CD4-positive, alpha-beta memory T cell (primary cell): Measurements from ENCODE around the gene C11orf58. TPM values are rescaled to one million over a fixed set of nuclear protein-coding genes. Genes with fewer than 3 reads are reported as not detected.

ENCODE experiments used
- CTCF ChIA-PET: fragments of 350-600 bp; sonication (Branson Sonifier 250); formaldehyde crosslinking; loops from one replicate; lab custom pipeline; 2021; ENCODE audit warnings: inconsistent platforms; ENCODE audit not compliant: partially characterized antibody; lab: Charles Lee
- POLR2A ChIA-PET: fragments of 350-600 bp; sonication (Branson Sonifier 250); formaldehyde crosslinking; loops from one replicate; lab custom pipeline; 2021; ENCODE audit not compliant: partially characterized antibody; lab: Charles Lee
- DNase-seq, 5 donors: peaks; one replicate each; pipeline versions ENCODE4 v3.0.0 to v3.0.0-alpha.2; 2020 to 2022; ENCODE audit warnings: mixed read lengths in 1 of 5
- H3K27ac ChIP-seq: one replicate; pipeline ENCODE4 v1.7.0; 2013; ENCODE audit warnings: low read depth, low read length
- H3K27me3 ChIP-seq: 2 replicates; pipeline ENCODE4 v1.7.0; 2013; ENCODE audit warnings: mild to moderate bottlenecking, low read length, moderate library complexity; ENCODE audit not compliant: insufficient read depth
- H3K36me3 ChIP-seq: 2 replicates; pipeline ENCODE4 v1.7.0; 2013; ENCODE audit warnings: mild to moderate bottlenecking, low read length, moderate library complexity; ENCODE audit not compliant: insufficient read depth
- H3K4me1 ChIP-seq: 2 replicates; pipeline ENCODE4 v1.7.0; 2013; ENCODE audit warnings: mild to moderate bottlenecking, low read length, moderate library complexity; ENCODE audit not compliant: insufficient read depth
- H3K4me3 ChIP-seq, 2 donors: one replicate each; pipeline ENCODE4 v1.7.0; 2013; ENCODE audit warnings: low read length in 2 of 2, mild to moderate bottlenecking in 1 of 2
- H3K9me3 ChIP-seq, 2 donors: one replicate each; pipeline ENCODE4 v1.7.0; 2013; ENCODE audit warnings: low read length in 2 of 2, control low read depth in 1 of 2; ENCODE audit not compliant: control insufficient read depth in 1 of 2
- H3K27ac Mint-ChIP-seq, 7 donors: one replicate each; pipeline ENCODE4 v1.8.0; 2020 to 2021; ENCODE audit warnings: mixed read lengths in 7 of 7, mild to moderate bottlenecking in 6 of 7, inconsistent platforms in 3 of 7, moderate library complexity in 3 of 7
- H3K27me3 Mint-ChIP-seq, 2 donors: one replicate each; pipeline ENCODE4 v1.8.0; 2020 to 2021; ENCODE audit warnings: mixed read lengths in 2 of 2
- H3K36me3 Mint-ChIP-seq, 2 donors: one replicate each; pipeline ENCODE4 v1.8.0; 2020 to 2021; ENCODE audit warnings: mixed read lengths in 2 of 2, inconsistent platforms in 1 of 2, mild to moderate bottlenecking in 1 of 2
- H3K4me1 Mint-ChIP-seq, 4 donors: one replicate each; pipeline ENCODE4 v1.8.0; 2020 to 2021; ENCODE audit warnings: mixed read lengths in 4 of 4, mild to moderate bottlenecking in 1 of 4
- H3K4me3 Mint-ChIP-seq, 8 donors: one replicate each; pipeline ENCODE4 v1.8.0; 2020 to 2021; ENCODE audit warnings: mixed read lengths in 8 of 8, mild to moderate bottlenecking in 7 of 8, moderate library complexity in 6 of 8, inconsistent platforms in 3 of 8
- H3K9me3 Mint-ChIP-seq, 8 donors: one replicate each; pipeline ENCODE4 v1.8.0; 2020 to 2021; ENCODE audit warnings: mixed read lengths in 8 of 8, mild to moderate bottlenecking in 5 of 8, inconsistent platforms in 3 of 8, moderate library complexity in 1 of 8
- intact Hi-C: fragments of 100-400 bp; cut with micrococcal nuclease; formaldehyde crosslinking; loops from one replicate; pipeline ENCODE4 v1.15.1; 2023
- polyA plus RNA-seq, 2 donors: library from polyadenylated mRNA; unstranded; fragments of 300-500 nt; fragmentation: Illumina TruSeq; gene quantifications; one replicate each; pipeline ENCODE4 v1.2.3, GENCODE V29; 2021
- total RNA-seq, 2 experiments: library from RNA; stranded (reverse); gene quantifications; one replicate each; pipeline ENCODE4 v1.2.3, GENCODE V29; 2021

C11orf58 gene
- total and polyA plus RNA-seq, 4 experiments from 2014 or later = 145 to 221 (median 158) TPM

- H3K27me3 Mint-ChIP-seq = no peaks in the 10 kb centered on the region
Measured at GRCh38 chr11:16738947-16739815, 734 bp downstream of the C11orf58 start.

GRCh38 chr11:16741473-16741872 is 3.0 kb downstream of the C11orf58 start:
- Mint-ChIP-seq H3K4me3 (peak overlapping the region in 6 of 8 donors; percentile 16 to 86 (median 64)), H3K4me1 (peaks cover 33 to 58% (median 45%) of the 10 kb centered on the region in 4 donors), H3K9me3 (no peaks in the 10 kb centered on the region), H3K27ac (peak overlapping the region in 5 of 7 donors; percentile 33 to 84 (median 73)), H3K27me3 (no peaks in the 10 kb centered on the region), H3K36me3 (peaks cover 30 to 45% of the 10 kb centered on the region in 2 donors)
- peaks cover 6% of the 10 kb centered on the region for H3K36me3 ChIP-seq
- no peaks in the 10 kb centered on the region for H3K27me3 ChIP-seq
- ChIA-PET CTCF (interaction anchor here (0.6 to 2.2 kb wide), 2 partner anchors 11 to 606 kb away, joined by 3 to 7 read pairs; no protein-coding TSS in a partner anchor), POLR2A (no interaction called here)
- DNase-seq = no peak
- no peak overlapping the region for H3K27ac ChIP-seq
- no peak overlapping the region for H3K4me3 ChIP-seq
- peaks cover 67% of the 10 kb centered on the region for H3K4me1 ChIP-seq
- intact Hi-C loops = no loop called here
- no peaks in the 10 kb centered on the region for H3K9me3 ChIP-seq

More at GRCh38 chr11:16738947-16739815, 734 bp downstream of the C11orf58 start:
- peak overlapping the region; percentile 70 to 95 for H3K4me3 ChIP-seq
- peak in 4 of 5 donors; percentile 30 to 32 (median 32) for DNase-seq
- no peaks in the 10 kb centered on the region for H3K36me3 ChIP-seq
- CTCF ChIA-PET = interaction anchor here (2.2 kb wide), 1 partner anchor 8 kb away, joined by 7 read pairs; no protein-coding TSS in a partner anchor
- H3K4me3 Mint-ChIP-seq = no peak overlapping the region
- H3K9me3 ChIP-seq = no peaks in the 10 kb centered on the region
- POLR2A ChIA-PET = interaction anchor here (0.6 to 3.9 kb wide), 8 partner anchors 11 to 469 kb away, joined by 3 to 31 read pairs (median 6); partner anchors contain the start of genes PIK3C2A and RPS13
- H3K27ac Mint-ChIP-seq = no peak overlapping the region
- peaks cover 19 to 36% (median 25%) of the 10 kb centered on the region in 4 donors for H3K4me1 Mint-ChIP-seq
- no peaks in the 10 kb centered on the region for H3K9me3 Mint-ChIP-seq
- H3K36me3 Mint-ChIP-seq = peaks cover 8 to 22% of the 10 kb centered on the region in 2 donors
- H3K27ac ChIP-seq = peak overlapping the region; percentile 99
- H3K4me1 ChIP-seq = peaks cover 47% of the 10 kb centered on the region
- intact Hi-C loops = loop anchor here (1.0 to 2.0 kb wide), 4 partner anchors 132 to 537 kb away; partner anchors contain the start of genes NUCB2, PIK3C2A and RPS13
- H3K27me3 ChIP-seq = no peaks in the 10 kb centered on the region

GRCh38 chr11:16743478-16743877 is 5.0 kb downstream of the C11orf58 start:
- CTCF ChIA-PET = no interaction called here
- H3K4me3 ChIP-seq = no peak overlapping the region
- intact Hi-C loops = no loop called here
- Mint-ChIP-seq H3K36me3 (peaks cover 34 to 60% of the 10 kb centered on the region in 2 donors), H3K4me3 (peak overlapping the region in 3 of 8 donors; percentile 26 to 66 (median 58)), H3K9me3 (no peaks in the 10 kb centered on the region), H3K27me3 (no peaks in the 10 kb centered on the region), H3K4me1 (peaks cover 34 to 60% (median 49%) of the 10 kb centered on the region in 4 donors), H3K27ac (peak overlapping the region in 3 of 7 donors; percentile 0 to 36 (median 1))
- H3K4me1 ChIP-seq = peaks cover 72% of the 10 kb centered on the region
- DNase-seq = no peak
- H3K9me3 ChIP-seq = no peaks in the 10 kb centered on the region
- H3K27me3 ChIP-seq = no peaks in the 10 kb centered on the region
- no peak overlapping the region for H3K27ac ChIP-seq
- H3K36me3 ChIP-seq = peaks cover 20% of the 10 kb centered on the region
- POLR2A ChIA-PET = no interaction called here

GRCh38 chr11:16744128-16744725 is 5.8 kb downstream of the C11orf58 start:
- H3K4me1 ChIP-seq = peaks cover 72% of the 10 kb centered on the region
- Mint-ChIP-seq H3K4me3 (peak overlapping the region in 3 of 8 donors; percentile 4 to 30 (median 22)), H3K27ac (peak overlapping the region; percentile 6 to 64 (median 25)), H3K4me1 (peaks cover 34 to 60% (median 49%) of the 10 kb centered on the region in 4 donors), H3K9me3 (no peaks in the 10 kb centered on the region), H3K27me3 (no peaks in the 10 kb centered on the region), H3K36me3 (peaks cover 37 to 66% of the 10 kb centered on the region in 2 donors)
- H3K9me3 ChIP-seq = no peaks in the 10 kb centered on the region
- H3K27me3 ChIP-seq = no peaks in the 10 kb centered on the region
- ChIA-PET POLR2A (no interaction called here), CTCF (no interaction called here)
- DNase-seq = no peak
- no peak overlapping the region for H3K27ac ChIP-seq
- peaks cover 23% of the 10 kb centered on the region for H3K36me3 ChIP-seq
- intact Hi-C loops = no loop called here
- H3K4me3 ChIP-seq = no peak overlapping the region

- DNase-seq = no peak
- peak overlapping the region in 1 of 8 donors; percentile 21 for H3K4me3 Mint-ChIP-seq
- Histone ChIP-seq H3K27me3 (no peaks in the 10 kb centered on the region), H3K4me3 (no peak overlapping the region), H3K36me3 (peaks cover 42% of the 10 kb centered on the region), H3K9me3 (no peaks in the 10 kb centered on the region), H3K4me1 (peaks cover 54% of the 10 kb centered on the region), H3K27ac (no peak overlapping the region)
- CTCF ChIA-PET = interaction anchor here (1.5 kb wide), 1 partner anchor 11 kb away, joined by 3 read pairs; no protein-coding TSS in a partner anchor
- H3K36me3 Mint-ChIP-seq = peaks cover 47 to 81% of the 10 kb centered on the region in 2 donors
- H3K27ac Mint-ChIP-seq = peak overlapping the region in 5 of 7 donors; percentile 12 to 48 (median 35)
- no peaks in the 10 kb centered on the region for H3K27me3 Mint-ChIP-seq
- H3K9me3 Mint-ChIP-seq = no peaks in the 10 kb centered on the region
- intact Hi-C loops = no loop called here
- POLR2A ChIA-PET = no interaction called here
- H3K4me1 Mint-ChIP-seq = peaks cover 33 to 67% (median 48%) of the 10 kb centered on the region in 4 donors
Measured at GRCh38 chr11:16745950-16746605, 7.6 kb downstream of the C11orf58 start.

GRCh38 chr11:16749092-16749491 is 10.6 kb downstream of the C11orf58 start:
- POLR2A ChIA-PET = interaction anchor here (1.0 to 2.7 kb wide), 2 partner anchors 10 to 11 kb away, joined by 5 to 25 read pairs; partner anchors contain the start of gene C11orf58
- intact Hi-C loops = no loop called here
- Mint-ChIP-seq H3K4me1 (peaks cover 16 to 49% (median 31%) of the 10 kb centered on the region in 4 donors), H3K27me3 (no peaks in the 10 kb centered on the region), H3K27ac (peak overlapping the region in 2 of 7 donors; percentile 22 to 50), H3K4me3 (no peak overlapping the region), H3K9me3 (no peaks in the 10 kb centered on the region), H3K36me3 (peaks cover 50 to 91% of the 10 kb centered on the region in 2 donors)
- no peak for DNase-seq
- Histone ChIP-seq H3K27me3 (no peaks in the 10 kb centered on the region), H3K36me3 (peaks cover 64% of the 10 kb centered on the region), H3K4me1 (peaks cover 26% of the 10 kb centered on the region), H3K9me3 (no peaks in the 10 kb centered on the region), H3K27ac (no peak overlapping the region), H3K4me3 (no peak overlapping the region)
- CTCF ChIA-PET = no interaction called here
